Glutamatergic neuron (in vitro differentiated cells): Measurements from ENCODE around the gene APP. TPM values are rescaled to one million over a fixed set of nuclear protein-coding genes. Genes with fewer than 3 reads are reported as not detected.

ENCODE experiments used
- DNase-seq: peaks from one replicate; pipeline ENCODE4 v3.0.0; 2022
- H3K27ac Mint-ChIP-seq: one replicate; pipeline ENCODE4 v1.8.0; 2020; ENCODE audit warnings: mild to moderate bottlenecking, mixed read lengths, inconsistent platforms; ENCODE audit not compliant: unreplicated experiment
- H3K27me3 Mint-ChIP-seq: one replicate; pipeline ENCODE4 v1.8.0; 2020; ENCODE audit warnings: mild to moderate bottlenecking, moderate library complexity, mixed read lengths, inconsistent platforms; ENCODE audit not compliant: unreplicated experiment
- H3K36me3 Mint-ChIP-seq: one replicate; pipeline ENCODE4 v1.8.0; 2020; ENCODE audit warnings: mild to moderate bottlenecking, mixed read lengths, inconsistent platforms; ENCODE audit not compliant: unreplicated experiment
- H3K4me1 Mint-ChIP-seq: one replicate; pipeline ENCODE4 v1.8.0; 2020; ENCODE audit warnings: mild to moderate bottlenecking, low read depth, mixed read lengths, inconsistent platforms; ENCODE audit not compliant: unreplicated experiment
- H3K4me3 Mint-ChIP-seq: one replicate; pipeline ENCODE4 v1.8.0; 2020; ENCODE audit warnings: mild to moderate bottlenecking, mixed read lengths, inconsistent platforms; ENCODE audit not compliant: unreplicated experiment
- H3K9me3 Mint-ChIP-seq: one replicate; pipeline ENCODE4 v1.8.0; 2020; ENCODE audit warnings: mild to moderate bottlenecking, moderate library complexity, mixed read lengths, inconsistent platforms; ENCODE audit not compliant: unreplicated experiment
- total RNA-seq: library from RNA; stranded (reverse); fragmentation: NEBNext Ultra II Directional; extraction: Animal tissue kit (Norgen Biotek cat#: 25700); gene quantifications from one replicate; pipeline ENCODE4 v1.2.1, GENCODE V29; 2021; ENCODE audit not compliant: unreplicated experiment
- TF ChIP-seq, protein P1 (sequence below): fragments of 200-600 bp; sonication (generic); IDR thresholded peaks from one replicate; pipeline ENCODE4 v1.5.0; 2021; ENCODE audit not compliant: partially characterized antibody, unreplicated experiment

APP gene
- total RNA-seq, 1 donor from 2014 or later, result 735 TPM

DNA sequence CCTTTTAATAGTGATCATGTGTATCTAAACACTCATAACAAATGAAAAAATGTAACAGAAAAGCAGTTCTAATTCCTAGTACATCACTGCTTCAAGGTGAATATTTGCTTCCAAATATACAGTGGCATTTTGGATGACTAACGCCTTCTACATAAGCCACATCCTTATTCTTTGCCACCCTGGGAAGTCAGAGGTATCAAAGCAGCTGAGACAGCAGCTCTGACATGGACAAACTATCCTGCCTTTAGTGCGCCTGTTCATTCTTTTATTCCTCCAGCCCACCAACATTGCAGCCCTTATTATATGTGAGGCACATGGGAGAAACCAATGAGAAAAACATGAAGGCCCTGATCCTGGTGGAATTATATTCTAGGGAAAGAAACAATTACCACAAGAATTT, 183.0 kb downstream of the APP start:
- Mint-ChIP-seq H3K9me3 (no peaks in the 10 kb centered on the region), H3K4me1 (peaks cover 14% of the 10 kb centered on the region), H3K4me3 (no peak overlapping the region), H3K27me3 (peaks cover 3% of the 10 kb centered on the region), H3K36me3 (peaks cover 3% of the 10 kb centered on the region), H3K27ac (no peak overlapping the region)
- TF ChIP-seq, protein P1, sequence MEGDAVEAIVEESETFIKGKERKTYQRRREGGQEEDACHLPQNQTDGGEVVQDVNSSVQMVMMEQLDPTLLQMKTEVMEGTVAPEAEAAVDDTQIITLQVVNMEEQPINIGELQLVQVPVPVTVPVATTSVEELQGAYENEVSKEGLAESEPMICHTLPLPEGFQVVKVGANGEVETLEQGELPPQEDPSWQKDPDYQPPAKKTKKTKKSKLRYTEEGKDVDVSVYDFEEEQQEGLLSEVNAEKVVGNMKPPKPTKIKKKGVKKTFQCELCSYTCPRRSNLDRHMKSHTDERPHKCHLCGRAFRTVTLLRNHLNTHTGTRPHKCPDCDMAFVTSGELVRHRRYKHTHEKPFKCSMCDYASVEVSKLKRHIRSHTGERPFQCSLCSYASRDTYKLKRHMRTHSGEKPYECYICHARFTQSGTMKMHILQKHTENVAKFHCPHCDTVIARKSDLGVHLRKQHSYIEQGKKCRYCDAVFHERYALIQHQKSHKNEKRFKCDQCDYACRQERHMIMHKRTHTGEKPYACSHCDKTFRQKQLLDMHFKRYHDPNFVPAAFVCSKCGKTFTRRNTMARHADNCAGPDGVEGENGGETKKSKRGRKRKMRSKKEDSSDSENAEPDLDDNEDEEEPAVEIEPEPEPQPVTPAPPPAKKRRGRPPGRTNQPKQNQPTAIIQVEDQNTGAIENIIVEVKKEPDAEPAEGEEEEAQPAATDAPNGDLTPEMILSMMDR, result no peak
- DNase-seq, result no peak

DNA sequence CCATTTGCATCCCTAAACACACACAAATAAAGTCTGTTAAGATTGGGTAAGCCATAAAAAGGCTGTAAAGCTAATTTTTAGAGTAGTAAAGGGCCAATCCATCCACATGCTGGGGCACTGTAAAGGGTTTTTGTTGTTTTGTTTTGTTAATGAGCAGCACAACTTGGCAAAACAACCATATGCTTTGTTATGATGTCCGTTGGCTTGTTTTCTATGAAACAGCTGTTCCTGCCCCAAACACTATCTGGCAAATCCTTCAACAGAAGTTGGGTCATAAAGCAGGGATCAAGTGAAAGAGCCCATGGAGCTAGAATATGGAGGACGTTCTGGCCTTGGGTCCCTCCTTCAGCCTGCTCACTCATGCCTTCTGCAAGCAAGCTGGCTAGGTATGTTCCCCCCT, 183.6 kb downstream of the APP start:
- Mint-ChIP-seq H3K9me3 (no peaks in the 10 kb centered on the region), H3K4me3 (no peak overlapping the region), H3K4me1 (peaks cover 16% of the 10 kb centered on the region), H3K27me3 (peaks cover 2% of the 10 kb centered on the region), H3K27ac (no peak overlapping the region), H3K36me3 (peaks cover 3% of the 10 kb centered on the region)
- TF ChIP-seq, protein P1, result no peak
- no peak for DNase-seq

DNA sequence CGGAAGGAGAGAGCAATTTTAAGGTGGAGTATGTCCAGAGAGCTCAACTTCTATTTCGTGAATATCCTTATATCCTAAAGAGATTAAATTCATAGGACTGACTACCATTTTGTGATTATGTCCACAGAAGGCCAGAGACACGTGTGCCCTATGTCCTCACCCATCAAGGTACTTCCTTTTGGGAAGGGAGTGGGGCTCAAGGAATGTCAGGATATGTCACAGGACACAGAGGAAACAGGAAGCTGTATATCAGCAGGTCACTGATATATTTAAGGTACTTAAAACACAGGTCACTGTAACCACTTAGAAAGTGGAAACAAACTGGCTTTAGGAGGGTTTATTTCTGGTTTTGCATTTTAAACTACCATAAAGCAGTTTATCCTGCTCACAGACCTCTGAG, 184.6 kb downstream of the APP start:
- no peak for DNase-seq
- Mint-ChIP-seq H3K4me3 (no peak overlapping the region), H3K27me3 (no peaks in the 10 kb centered on the region), H3K4me1 (peaks cover 16% of the 10 kb centered on the region), H3K36me3 (peaks cover 3% of the 10 kb centered on the region), H3K9me3 (no peaks in the 10 kb centered on the region), H3K27ac (peak overlapping the region; percentile 67)
- TF ChIP-seq, protein P1, result no peak

DNA sequence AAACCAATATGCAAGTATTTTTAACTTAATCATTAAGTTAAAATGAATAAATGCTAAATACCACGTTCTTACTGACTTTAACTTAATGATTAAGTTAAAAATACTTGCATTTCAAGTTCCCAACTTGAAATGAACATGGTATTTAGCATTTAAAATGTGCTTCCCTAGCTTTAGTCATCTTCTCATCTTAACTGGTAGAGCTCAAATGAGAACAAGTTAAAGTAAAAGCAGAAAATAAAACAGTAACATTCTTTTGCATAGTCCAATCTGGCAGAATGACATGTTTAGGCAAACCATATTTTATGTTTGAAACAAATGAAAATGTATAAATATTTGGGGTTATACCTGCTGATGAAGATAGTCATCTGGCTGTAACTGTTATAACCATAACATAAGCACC, 186.0 kb downstream of the APP start:
- Mint-ChIP-seq H3K27me3 (no peaks in the 10 kb centered on the region), H3K27ac (no peak overlapping the region), H3K36me3 (peaks cover 9% of the 10 kb centered on the region), H3K9me3 (peaks cover 3% of the 10 kb centered on the region), H3K4me3 (no peak overlapping the region), H3K4me1 (peaks cover 14% of the 10 kb centered on the region)
- TF ChIP-seq, protein P1, result no peak
- DNase-seq, result no peak

DNA sequence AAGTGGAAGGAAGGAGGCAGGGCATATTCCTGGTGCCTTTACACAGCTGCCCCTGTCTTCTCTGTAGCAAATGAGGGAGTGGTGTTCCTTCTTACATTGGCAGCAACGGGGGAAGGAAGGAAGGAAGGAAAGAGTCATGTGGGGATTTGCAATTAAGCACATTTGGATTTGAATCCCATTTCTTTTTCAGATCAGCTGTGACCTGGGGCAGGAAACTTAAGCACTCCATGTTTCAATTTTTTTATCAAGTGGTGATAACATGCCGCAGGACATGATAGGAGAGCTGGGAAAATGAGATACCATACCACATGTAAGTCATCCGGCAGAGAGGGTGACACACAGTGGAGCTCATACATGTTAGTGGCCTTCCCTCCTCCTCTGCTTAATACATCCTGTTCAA, 186.8 kb downstream of the APP start:
- DNase-seq, result no peak
- TF ChIP-seq, protein P1, result no peak
- Mint-ChIP-seq H3K27me3 (no peaks in the 10 kb centered on the region), H3K27ac (no peak overlapping the region), H3K9me3 (peaks cover 3% of the 10 kb centered on the region), H3K36me3 (peaks cover 6% of the 10 kb centered on the region), H3K4me1 (peaks cover 14% of the 10 kb centered on the region), H3K4me3 (no peak overlapping the region)
